ENCODE measurements around the gene CHURC1.

Gene CHURC1

DNA sequence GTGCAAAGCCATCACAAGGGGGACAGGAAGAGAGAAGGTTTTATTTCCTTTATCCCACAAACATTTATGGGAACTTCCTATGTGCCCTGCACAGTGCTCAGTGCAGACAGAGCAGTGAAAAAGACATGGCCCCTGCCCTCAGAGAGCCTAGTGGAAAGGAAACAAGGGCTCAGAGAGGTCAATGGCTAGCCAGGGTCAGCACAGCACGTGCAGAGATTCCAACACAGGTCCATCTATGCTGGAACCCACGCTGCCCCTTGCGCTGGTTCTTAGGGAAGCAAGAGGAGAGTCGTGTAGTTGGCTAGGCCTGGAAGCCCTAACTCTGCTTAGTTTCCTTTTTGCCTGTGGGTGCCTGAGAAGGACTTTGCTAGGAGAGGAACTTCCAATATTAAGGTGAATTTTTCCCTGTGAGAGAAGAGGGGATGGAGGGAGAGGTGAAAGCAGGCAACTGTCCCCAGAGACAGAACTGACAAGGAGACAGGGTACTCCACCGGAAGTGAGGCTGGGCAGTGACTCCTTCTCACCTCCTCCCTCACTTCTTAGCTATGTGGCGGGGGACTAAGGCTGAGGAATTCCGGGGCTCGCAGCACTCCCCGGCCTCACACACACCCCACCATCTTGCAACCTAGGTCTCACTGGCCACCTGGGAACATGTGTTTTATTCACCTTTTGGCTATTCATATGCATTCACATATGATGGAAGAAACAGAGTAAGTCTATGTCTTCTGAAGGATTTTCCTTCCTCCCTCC lies 40.4 kb downstream of the CHURC1 start:
- no peak for DNase-seq (ENCODE audit: low read depth in 4 of 4, low spot score in 1 of 4)

GRCh38 chr14:64955297-64955696 lies 41.0 kb downstream of the CHURC1 start:
- no peak for DNase-seq (ENCODE audit: low read depth in 4 of 4, low spot score in 1 of 4)

DNA sequence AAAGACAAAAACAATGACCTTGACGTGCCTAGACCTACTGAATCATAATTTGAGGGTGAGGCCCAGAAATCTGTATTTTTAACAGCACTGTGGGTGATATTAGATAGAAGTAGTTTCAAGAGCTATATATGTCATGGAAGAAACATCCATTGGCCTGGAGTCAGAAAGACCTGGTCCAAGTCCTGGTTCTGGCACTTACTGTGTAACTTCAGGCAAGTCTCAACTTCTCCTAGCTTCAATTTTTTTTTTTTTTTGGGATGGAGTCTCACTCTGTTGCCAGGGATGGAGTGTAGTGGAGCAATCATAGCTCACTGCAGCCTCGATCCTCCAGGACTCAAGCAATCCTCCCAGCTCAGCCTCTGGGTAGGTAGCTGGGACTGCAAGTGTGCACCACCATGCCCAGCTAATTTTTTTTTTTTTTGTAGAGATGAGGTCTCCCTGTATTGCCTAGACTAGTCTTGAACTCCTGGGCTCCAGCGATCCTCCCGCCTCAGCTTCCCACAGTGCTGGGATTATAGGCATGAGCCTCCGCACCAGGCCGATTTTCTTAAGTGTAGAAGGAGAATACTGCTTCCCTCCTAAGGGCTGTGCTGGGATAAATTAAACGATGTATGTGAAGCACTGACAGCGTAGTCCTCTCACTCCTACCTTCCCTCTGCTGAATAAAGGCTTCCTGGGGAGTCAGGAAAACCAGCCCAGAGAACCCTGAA lies 42.6 kb downstream of the CHURC1 start:
- no peak for DNase-seq (ENCODE audit: low read depth in 4 of 4, low spot score in 1 of 4)

- no peak for DNase-seq (ENCODE audit: low read depth in 4 of 4, low spot score in 1 of 4)
These were observed 43.9 kb downstream of the CHURC1 start for GRCh38 chr14:64958201-64958600.

DNA sequence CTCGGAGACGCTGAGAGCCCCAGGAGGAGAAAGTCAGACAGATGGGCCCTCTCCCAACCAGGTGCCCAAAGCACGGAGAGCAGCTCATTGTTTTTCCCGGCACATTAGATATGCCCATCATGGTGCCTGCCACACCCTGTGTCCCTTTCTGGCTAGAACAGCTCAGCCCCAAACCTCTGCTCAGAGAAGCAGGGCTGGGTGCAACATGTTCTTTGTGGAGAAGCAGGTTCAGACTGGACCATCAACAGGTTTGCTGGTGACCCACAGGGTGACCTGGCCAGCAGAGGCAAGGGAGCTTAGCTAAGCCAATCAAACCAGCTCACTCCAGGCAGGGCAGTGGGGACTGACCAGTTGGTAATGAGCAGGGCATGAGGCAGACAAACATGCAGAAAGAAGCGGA lies 44.5 kb downstream of the CHURC1 start:
- DNase-seq (ENCODE audit: low read depth in 4 of 4, low spot score in 1 of 4) = no peak

DNA sequence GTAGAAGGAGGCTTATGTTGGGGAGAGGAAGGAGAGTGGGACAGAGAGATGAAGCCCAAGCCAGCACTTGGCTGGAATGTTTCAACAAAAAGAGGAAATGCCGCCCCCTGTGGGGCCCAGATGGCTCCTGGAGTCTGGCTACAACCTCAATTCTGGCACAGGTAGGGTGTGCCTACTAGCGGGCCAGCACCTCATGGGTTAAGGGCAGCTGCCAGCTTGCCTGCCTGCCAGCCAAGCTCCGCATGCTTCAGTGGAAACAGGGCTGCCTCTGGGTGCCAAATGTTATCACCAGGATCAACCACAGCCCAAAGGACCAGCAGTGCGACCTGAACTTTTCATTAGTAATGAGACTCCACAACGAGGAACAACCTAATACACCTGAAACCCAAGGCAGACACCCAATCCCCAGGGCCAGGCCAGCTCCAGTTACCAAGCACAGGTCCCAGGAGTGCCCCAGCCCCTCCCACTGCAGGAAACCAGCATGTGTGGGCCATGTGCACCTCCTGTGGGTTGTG lies 46.6 kb downstream of the CHURC1 start:
- DNase-seq (ENCODE audit: low read depth in 4 of 4, low spot score in 1 of 4) = no peak

- no peak for DNase-seq (ENCODE audit: low read depth in 4 of 4, low spot score in 1 of 4)
These were observed 49.4 kb downstream of the CHURC1 start for GRCh38 chr14:64963611-64964010.

GRCh38 chr14:64965356-64966000 lies 51.2 kb downstream of the CHURC1 start:
- DNase-seq (ENCODE audit: low read depth in 4 of 4, low spot score in 1 of 4) = no peak

DNA sequence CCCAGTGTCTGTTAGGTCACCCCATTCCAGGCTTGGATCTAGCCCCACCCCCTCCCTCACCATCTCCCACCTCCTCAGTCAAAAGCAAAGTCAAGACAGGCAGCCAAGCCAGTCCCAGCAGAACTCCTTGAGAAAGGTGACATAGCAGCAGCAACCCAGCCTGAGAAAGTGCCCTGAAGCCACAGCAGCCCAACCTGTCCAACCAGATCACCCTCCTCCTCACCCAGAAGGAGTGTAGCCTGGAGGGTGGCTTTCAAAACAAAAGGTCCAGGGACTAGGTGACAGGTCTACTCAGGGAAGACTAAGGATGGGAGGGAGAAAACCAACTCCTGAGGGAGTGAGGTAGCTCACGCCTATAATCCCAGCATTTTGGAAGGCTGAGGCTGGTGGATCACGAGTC lies 52.7 kb downstream of the CHURC1 start:
- no peak for DNase-seq (ENCODE audit: low read depth in 4 of 4, low spot score in 1 of 4)

DNA sequence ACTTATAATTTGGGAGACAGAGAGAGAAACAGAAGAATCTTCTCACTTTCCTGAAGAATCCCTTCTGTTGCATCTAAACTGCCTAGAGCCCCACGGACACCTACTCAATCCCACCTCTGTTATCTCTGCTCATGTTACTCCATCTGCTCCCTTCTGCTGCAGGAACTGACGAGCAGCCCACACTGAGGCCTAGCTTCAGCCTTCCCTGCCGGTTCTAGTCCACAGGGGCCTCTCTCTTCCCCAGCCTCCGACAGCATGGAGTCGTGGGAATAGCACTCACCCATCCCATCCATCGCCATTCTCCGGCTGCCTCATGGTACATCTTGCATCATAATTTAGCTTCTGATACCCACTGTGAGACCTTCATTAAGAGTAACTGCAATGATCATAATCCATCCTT lies 53.9 kb downstream of the CHURC1 start:
- no peak for DNase-seq (ENCODE audit: low read depth in 4 of 4, low spot score in 1 of 4)

- no peak for DNase-seq (ENCODE audit: low read depth in 4 of 4, low spot score in 1 of 4)
These were observed 54.4 kb downstream of the CHURC1 start for GRCh38 chr14:64968651-64969050.

GRCh38 chr14:64970041-64970440 lies 55.8 kb downstream of the CHURC1 start:
- DNase-seq (ENCODE audit: low read depth in 4 of 4, low spot score in 1 of 4) = no peak

- no peak for DNase-seq (ENCODE audit: low read depth in 4 of 4, low spot score in 1 of 4)
These were observed 56.7 kb downstream of the CHURC1 start for GRCh38 chr14:64970776-64971477.

- DNase-seq (ENCODE audit: low read depth in 4 of 4, low spot score in 1 of 4) = no peak
These were observed 57.3 kb downstream of the CHURC1 start for GRCh38 chr14:64971491-64971942.

DNA sequence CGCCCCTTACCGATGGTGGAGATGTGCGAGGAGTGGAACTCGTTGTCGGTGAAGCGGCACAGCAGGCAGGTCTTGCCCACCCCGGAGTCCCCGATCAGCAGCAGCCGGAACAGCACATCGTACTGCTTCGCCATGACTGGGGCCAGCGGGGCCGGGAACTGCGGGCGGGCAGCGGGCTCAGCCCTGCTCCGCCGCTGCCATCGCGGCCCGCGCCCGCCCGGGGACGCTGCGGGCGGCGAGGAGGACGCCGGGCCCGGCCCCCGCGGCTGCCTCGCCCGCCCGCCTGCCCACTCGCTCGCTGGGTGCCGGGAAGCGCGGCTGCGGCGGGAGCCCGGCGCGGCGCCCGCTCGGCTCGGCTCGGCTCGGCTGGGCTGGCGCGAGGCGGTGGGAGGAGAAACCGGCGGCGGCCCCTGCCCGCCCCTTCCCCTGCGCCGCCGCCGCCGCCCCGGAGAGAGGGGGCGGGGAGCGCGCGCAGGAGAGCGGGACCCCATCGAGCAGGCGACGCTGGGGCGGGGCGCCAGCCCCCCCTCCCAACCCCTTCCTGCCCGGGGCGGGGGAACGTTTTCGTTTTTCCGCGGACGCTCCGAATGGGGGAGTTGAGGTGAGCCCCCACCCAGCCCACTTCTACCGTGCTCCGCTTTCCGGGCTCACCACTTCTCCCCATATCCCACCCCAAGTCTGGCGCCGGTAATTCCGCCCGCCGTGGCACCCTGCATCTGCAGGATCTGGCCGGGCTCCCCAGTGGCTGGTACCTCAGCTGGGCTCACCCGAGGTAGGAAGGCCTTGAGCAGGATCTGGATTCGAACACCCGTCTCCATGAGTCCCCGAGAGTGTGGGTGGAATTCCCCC lies 57.9 kb downstream of the CHURC1 start, which contains the start of gene RAB15:
Gene RAB15 (minus strand): TSS at position 394 of the 849 bp plus-strand sequence. CDS start 260 bp downstream, at position 134.
- DNase-seq (ENCODE audit: low read depth in 4 of 4, low spot score in 1 of 4) = peak in 3 of 4 experiments; percentile 16 to 23 (median 22)

DNA sequence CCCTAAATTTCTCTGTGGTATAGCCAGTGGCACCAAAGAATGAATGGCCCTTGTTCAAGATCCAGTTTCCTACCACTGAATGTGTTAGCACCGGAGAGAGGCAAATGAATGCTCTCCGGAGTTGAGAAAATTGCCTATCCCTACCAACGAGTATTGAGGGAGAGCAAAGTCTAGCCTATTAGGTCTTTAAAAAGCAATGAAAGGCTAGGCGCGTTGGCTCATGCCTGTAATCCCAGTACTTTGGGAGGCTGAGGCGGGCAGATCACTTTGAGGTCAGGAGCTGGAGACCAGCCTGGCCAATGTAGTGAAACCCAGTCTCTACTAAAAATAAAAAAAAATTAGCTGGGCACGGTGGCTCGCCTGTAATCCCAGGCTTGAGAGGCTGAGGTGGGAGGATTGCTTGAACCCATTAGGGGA lies 58.8 kb downstream of the CHURC1 start:
- no peak for DNase-seq (ENCODE audit: low read depth in 4 of 4, low spot score in 1 of 4)

DNA sequence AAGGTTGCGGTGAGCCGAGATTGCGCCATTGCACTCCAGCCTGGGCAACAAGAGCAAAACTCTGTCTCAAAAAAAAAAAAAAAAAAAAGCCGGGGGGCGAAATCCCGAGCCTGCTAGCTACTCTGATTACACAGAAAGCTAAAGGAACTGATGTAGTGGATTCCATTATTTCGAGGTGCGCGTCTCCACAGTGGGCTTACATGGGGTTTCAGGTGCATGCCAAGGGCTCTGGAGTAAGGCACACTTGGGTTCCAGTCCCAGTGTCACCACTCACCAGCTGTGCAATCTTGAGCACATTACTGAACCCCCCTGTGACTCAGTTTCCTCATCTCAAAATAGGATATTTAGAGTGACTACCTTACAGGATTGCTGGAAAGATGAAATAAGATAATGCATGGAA lies 59.6 kb downstream of the CHURC1 start:
- no peak for DNase-seq (ENCODE audit: low read depth in 4 of 4, low spot score in 1 of 4)

DNA sequence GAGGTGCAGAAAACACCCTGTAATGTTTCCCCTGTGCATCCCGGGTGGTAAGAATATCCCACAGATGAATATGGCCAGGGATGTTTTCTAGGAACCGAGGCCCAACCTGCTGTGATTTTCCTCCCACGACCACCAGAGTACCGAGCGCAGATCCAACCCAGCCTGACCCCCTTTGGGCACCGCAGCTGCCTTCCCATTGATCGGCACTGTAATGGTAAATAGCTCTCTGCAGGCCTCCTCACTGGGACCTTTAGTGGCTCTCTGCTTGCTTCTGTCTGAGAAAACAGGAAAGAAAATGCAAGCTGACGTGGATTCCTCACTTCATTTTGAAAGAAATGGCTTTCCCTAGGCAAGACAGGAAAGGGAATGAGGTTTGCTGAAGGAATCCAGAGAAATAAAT lies 60.3 kb downstream of the CHURC1 start:
- DNase-seq (ENCODE audit: low read depth in 4 of 4, low spot score in 1 of 4) = no peak

GRCh38 chr14:64979336-64980074 lies 65.2 kb downstream of the CHURC1 start:
- DNase-seq (ENCODE audit: low read depth in 4 of 4, low spot score in 1 of 4) = no peak

All from stimulated activated CD4-positive, alpha-beta T cell treated with anti-CD3 and anti-CD28 coated beads, Interleukin-1b, Interleukin-23, amount 100 ng/mL, for 24 hours (primary cell).